BJ (cell line): ENCODE measurements around the gene SCN4A. TPM values are rescaled to one million over a fixed set of nuclear protein-coding genes. Genes with fewer than 3 reads are reported as not detected.

Experiments used
- CTCF ChIA-PET: fragments of 350-600 bp; formaldehyde crosslinking; extraction: SDS; loops from one replicate; lab custom pipeline; 2021; ENCODE audit warnings: antibody characterized with exemption, inconsistent platforms; lab: Yijun Ruan, JAX
- POLR2A ChIA-PET: fragments of 300-600 bp; sonication (Branson Sonifier 250); formaldehyde crosslinking; extraction: SDS; loops from one replicate; lab custom pipeline; 2021; ENCODE audit warnings: antibody characterized with exemption; lab: Charles Lee
- DNase-seq: peaks from one replicate; pipeline ENCODE4 v3.0.0-alpha.2; 2011; ENCODE audit warnings: low read depth
- H3K27me3 ChIP-seq: 2 replicates; pipeline ENCODE4 v1.6.0; 2011; ENCODE audit warnings: low read length; ENCODE audit not compliant: control insufficient read depth, insufficient read depth
- H3K36me3 ChIP-seq: 2 replicates; pipeline ENCODE4 v1.5.1; 2011; ENCODE audit warnings: low read length; ENCODE audit not compliant: control insufficient read depth, insufficient read depth
- H3K4me3 ChIP-seq: 2 replicates; pipeline ENCODE4 v1.5.1; 2011; ENCODE audit warnings: low read depth, mild to moderate bottlenecking, control low read depth, low read length
- polyA plus RNA-seq: library from polyadenylated mRNA; depleted of rRNA; stranded (reverse); fragments of >200 nt; gene quantifications from 2 replicates; pipeline ENCODE4 v1.2.3, GENCODE V29; 2011
- TF ChIP-seq, protein P1 (sequence below): IDR thresholded peaks from 2 replicates; pipeline ENCODE4 v1.5.1; 2011; ENCODE audit warnings: low read depth, mild to moderate bottlenecking, control low read depth, inconsistent platforms, low read length, moderate library complexity; ENCODE audit not compliant: insufficient read depth

Gene SCN4A
- polyA plus RNA-seq, 1 experiment = not detected

DNA sequence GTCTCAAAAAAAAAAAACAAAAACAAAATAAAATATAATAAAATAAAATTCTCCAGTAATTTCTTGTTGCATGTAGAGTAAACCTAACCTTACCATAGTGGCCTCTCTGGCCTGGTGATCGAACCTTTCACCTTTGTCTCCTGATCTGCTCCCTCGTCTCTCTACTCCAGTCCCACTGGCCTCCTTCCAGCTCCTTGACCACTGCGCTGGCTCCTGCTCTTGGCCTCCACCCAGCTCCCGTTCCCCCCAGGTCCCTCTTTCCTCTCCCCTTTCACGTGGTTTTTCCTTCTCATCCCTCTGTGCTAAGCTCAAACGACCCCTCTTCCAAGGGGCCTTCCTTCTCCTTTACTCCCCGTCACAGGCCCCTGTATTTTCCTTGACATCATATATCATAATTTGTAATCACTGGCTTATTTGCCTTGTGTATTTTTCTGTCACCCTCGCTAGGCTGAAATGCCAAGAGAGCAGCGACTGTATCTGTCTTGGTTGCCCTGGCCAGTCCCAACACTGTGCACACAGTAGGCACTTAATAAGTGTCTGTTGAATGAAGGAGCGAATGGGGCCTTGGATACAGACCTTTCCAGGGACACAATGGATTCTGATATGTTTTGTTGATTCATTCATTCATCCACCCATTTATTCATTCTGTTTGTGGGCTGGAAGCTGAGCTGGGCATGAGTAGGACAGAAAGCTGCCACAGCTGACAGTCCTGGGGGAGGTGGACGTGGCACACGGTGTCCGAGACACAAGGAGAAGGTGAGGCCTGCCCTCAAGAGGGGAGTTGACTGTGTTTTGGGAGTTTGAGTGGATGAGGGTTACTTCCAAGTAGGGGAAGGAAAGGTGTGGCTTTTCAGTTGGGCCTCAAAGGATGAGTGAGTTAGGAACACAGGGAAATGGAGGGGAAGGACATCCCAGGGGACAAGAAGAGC lies 5.8 kb upstream of the SCN4A start:
- ChIA-PET POLR2A (interaction anchor here (0.6 kb wide), 1 partner anchor 96 kb away, joined by 4 read pairs; no protein-coding TSS in a partner anchor), CTCF (interaction anchor here (0.6 to 1.3 kb wide), 3 partner anchors 32 to 304 kb away, joined by 3 to 6 read pairs (median 5); no protein-coding TSS in a partner anchor)
- Histone ChIP-seq H3K27me3 (no peaks in the 10 kb centered on the region), H3K4me3 (no peak overlapping the region), H3K36me3 (no peaks in the 10 kb centered on the region)
- TF ChIP-seq, protein P1, sequence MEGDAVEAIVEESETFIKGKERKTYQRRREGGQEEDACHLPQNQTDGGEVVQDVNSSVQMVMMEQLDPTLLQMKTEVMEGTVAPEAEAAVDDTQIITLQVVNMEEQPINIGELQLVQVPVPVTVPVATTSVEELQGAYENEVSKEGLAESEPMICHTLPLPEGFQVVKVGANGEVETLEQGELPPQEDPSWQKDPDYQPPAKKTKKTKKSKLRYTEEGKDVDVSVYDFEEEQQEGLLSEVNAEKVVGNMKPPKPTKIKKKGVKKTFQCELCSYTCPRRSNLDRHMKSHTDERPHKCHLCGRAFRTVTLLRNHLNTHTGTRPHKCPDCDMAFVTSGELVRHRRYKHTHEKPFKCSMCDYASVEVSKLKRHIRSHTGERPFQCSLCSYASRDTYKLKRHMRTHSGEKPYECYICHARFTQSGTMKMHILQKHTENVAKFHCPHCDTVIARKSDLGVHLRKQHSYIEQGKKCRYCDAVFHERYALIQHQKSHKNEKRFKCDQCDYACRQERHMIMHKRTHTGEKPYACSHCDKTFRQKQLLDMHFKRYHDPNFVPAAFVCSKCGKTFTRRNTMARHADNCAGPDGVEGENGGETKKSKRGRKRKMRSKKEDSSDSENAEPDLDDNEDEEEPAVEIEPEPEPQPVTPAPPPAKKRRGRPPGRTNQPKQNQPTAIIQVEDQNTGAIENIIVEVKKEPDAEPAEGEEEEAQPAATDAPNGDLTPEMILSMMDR = no peak
- DNase-seq = no peak

DNA sequence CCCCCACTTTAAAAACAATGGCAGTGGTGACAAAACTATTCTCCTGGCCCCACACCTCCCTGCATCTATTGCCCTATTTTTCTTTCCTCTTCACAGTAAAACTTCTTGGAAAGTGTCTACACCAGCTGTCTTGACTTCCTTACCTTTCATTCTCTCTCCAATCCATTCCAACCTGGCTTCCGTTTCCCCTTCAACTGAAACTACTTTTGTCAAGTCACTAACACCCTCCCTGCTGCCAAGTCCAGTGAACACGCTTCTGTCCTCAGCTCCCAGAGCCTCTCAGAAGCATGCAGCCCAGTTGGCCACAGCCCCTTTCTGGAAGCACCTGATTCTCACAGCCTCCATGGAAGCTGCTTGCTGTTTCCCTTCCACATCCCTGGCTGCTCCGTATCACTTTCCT lies 4.0 kb upstream of the SCN4A start:
- Histone ChIP-seq H3K4me3 (no peak overlapping the region), H3K27me3 (no peaks in the 10 kb centered on the region), H3K36me3 (no peaks in the 10 kb centered on the region)
- POLR2A ChIA-PET = no interaction called here
- CTCF ChIA-PET = interaction anchor here (0.8 to 3.1 kb wide), 4 partner anchors 13 to 57 kb away, joined by 3 to 11 read pairs (median 5); no protein-coding TSS in a partner anchor
- TF ChIP-seq, protein P1 = no peak
- no peak for DNase-seq

- H3K27me3 ChIP-seq = no peaks in the 10 kb centered on the region
- no peak overlapping the region for H3K4me3 ChIP-seq
- POLR2A ChIA-PET = interaction anchor here (0.5 kb wide), 1 partner anchor 10 kb away, joined by 7 read pairs; no protein-coding TSS in a partner anchor
- CTCF ChIA-PET = interaction anchor here (1.2 to 3.1 kb wide), 8 partner anchors 8 to 63 kb away, joined by 3 to 14 read pairs (median 7); partner anchors contain the start of gene GH1
- H3K36me3 ChIP-seq = no peaks in the 10 kb centered on the region
- TF ChIP-seq, protein P1 = no peak
- no peak for DNase-seq
Observed at GRCh38 chr17:63975541-63976092, 2.9 kb upstream of the SCN4A start.

DNA sequence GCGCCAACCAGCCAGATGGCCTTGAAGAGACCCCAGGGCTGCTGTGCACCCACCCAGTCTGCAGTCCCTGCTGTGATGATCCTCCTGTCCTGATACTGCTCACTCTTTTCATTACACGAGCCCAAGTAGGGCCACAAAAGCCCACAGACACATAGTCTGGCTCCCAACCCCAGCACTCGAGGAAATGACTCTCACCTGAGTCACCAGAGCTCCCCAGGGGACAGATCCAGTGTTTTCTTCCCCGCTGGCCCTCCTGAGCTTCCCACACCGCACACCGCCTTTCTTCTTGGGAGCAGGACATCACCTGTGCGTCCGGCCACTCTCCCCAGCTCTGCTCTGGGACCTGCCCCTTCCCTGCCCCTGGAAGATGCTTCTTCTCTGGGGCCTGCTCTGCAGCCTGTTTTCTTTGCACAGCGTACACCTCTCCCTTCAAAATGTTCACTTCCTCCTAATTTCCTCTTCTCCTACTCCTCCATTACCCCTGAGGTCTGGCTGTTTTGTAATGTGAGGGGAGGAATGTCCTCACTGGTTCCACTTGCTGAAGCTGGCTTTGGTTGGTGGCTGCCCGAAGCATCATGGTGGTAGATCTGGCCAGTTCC lies 2.0 kb upstream of the SCN4A start:
- no peak for DNase-seq
- TF ChIP-seq, protein P1 = no peak
- ChIA-PET CTCF (interaction anchor here (1.1 to 3.1 kb wide), 10 partner anchors 9 to 87 kb away, joined by 3 to 14 read pairs (median 6); partner anchors contain the start of gene GH1), POLR2A (no interaction called here)
- H3K27me3 ChIP-seq = no peaks in the 10 kb centered on the region
- H3K36me3 ChIP-seq = no peaks in the 10 kb centered on the region
- no peak overlapping the region for H3K4me3 ChIP-seq
